NB4 (cell line): ENCODE measurements around the gene PHB1.

Experiments
- MYC ChIP-seq: IDR thresholded peaks from 2 replicates; pipeline ENCODE4 v1.6.1; 2011; ENCODE audit warnings: low read depth, low read length
- POLR2A ChIP-seq: IDR thresholded peaks from 2 replicates; pipeline ENCODE4 v1.6.1; 2011; ENCODE audit warnings: mild to moderate bottlenecking; ENCODE audit not compliant: insufficient read length; ENCODE audit errors: extremely low read depth
- TF ChIP-seq, protein P1 (sequence below): IDR thresholded peaks from one replicate; pipeline ENCODE4 v1.5.1; 2012; ENCODE audit warnings: low read depth, low read length
- TF ChIP-seq, protein P2 (sequence below): IDR thresholded peaks from 2 replicates; pipeline ENCODE4 v1.6.1; 2011; ENCODE audit warnings: low read depth, low read length

- TF ChIP-seq, protein P1, sequence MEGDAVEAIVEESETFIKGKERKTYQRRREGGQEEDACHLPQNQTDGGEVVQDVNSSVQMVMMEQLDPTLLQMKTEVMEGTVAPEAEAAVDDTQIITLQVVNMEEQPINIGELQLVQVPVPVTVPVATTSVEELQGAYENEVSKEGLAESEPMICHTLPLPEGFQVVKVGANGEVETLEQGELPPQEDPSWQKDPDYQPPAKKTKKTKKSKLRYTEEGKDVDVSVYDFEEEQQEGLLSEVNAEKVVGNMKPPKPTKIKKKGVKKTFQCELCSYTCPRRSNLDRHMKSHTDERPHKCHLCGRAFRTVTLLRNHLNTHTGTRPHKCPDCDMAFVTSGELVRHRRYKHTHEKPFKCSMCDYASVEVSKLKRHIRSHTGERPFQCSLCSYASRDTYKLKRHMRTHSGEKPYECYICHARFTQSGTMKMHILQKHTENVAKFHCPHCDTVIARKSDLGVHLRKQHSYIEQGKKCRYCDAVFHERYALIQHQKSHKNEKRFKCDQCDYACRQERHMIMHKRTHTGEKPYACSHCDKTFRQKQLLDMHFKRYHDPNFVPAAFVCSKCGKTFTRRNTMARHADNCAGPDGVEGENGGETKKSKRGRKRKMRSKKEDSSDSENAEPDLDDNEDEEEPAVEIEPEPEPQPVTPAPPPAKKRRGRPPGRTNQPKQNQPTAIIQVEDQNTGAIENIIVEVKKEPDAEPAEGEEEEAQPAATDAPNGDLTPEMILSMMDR, result no peak
- TF ChIP-seq POLR2A (no peak), MYC (no peak)
- TF ChIP-seq, protein P2, sequence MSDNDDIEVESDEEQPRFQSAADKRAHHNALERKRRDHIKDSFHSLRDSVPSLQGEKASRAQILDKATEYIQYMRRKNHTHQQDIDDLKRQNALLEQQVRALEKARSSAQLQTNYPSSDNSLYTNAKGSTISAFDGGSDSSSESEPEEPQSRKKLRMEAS, result no peak
These were observed 30.9 kb upstream of the PHB1 start for GRCh38 chr17:49445591-49445990.
